ENCODE data around the gene PDIA4. TPM values are rescaled to one million over a fixed set of nuclear protein-coding genes. Genes with fewer than 3 reads are reported as not detected.

PDIA4 gene
- total and polyA plus RNA-seq, 2 of the 8 experiments (the other 6 are each of a cell fraction or from before 2014, with no cell fraction given) = 119 to 303 TPM

- TF ChIP-seq CHD7 (IDR thresholded peaks at IDR 0.05; ENCODE audit: insufficient replicate concordance, low read length) (no peak), MAFK (IDR thresholded peaks at IDR 0.05; ENCODE audit: low read depth, low read length) (no peak), PHF8 (conservative IDR thresholded peaks at IDR 0.05; ENCODE audit: low read depth, low read length) (no peak), TCF12 (IDR thresholded peaks at IDR 0.05; ENCODE audit: low read depth, low read length) (no peak), EZH2 (IDR thresholded peaks at IDR 0.05; ENCODE audit: low read depth, low read length, severe bottlenecking) (no peak)
Observed at GRCh38 chr7:148959726-148960125, 68.6 kb downstream of the PDIA4 start (continued).
